GM12878 (cell line): ENCODE results near the gene SLC35G6.

Experiments
- BHLHE40 ChIP-seq, 2 experiments: fragments of 450-650 bp in 1 of 2; IDR thresholded peaks; 2 replicates each; pipeline ENCODE4 v1.6.1; 2011 to 2017; ENCODE audit warnings: low read depth in 2 of 2, borderline replicate concordance in 1 of 2, improper control_type of control experiment in 1 of 2, low read length in 1 of 2, mild to moderate bottlenecking in 1 of 2
- ZNF274 ChIP-seq: IDR thresholded peaks from one replicate; pipeline ENCODE4 v1.8.0; 2011; ENCODE audit not compliant: insufficient read length, insufficient read depth

DNA sequence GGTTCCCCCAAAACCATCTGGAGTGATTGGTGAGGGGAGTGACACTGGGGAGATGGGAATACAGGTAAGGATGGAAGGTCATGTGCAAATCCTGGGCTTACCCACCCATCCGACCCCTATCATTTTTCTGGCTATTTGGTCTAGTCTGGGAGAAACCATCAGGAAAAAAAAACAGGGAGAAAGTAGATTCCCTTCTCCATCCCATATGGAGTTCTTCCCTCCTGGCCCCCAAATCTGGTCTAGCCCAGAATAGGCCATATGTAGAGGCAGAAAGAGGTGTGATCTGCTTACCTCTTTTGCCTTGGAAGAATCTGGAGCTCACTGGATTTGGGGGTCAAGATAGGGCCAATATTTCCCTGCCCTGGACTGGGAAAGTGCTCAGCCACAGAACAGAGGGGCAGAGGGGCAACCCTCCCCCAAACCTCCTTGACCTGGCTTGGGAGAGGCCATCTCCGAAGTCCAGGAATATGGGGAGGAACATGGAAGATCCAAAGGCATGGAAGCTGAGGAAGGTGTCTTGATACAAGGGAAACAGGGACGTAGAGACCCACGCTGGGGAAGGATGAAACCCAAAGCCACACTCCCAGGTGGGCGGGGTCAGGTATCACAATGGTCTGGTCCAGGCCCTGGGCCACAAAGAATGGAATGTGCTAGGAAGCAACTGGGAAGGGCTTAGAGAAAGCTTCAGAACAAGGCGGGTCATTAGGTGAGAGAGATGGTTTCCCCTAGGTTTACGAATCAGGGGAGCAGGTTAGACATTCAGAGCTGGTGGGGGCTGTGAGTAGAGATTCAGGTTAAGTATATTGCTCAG is 20.2 kb upstream of the SLC35G6 start:
- no peak for TF ChIP-seq BHLHE40 (IDR thresholded peaks at IDR 0.05; ENCODE audit: borderline replicate concordance in 1 of 2, low read depth in 2 of 2, low read length in 1 of 2)
- TF ChIP-seq ZNF274: no peak
